Measurements from ENCODE around the gene B3GNT3. TPM values are rescaled to one million over a fixed set of nuclear protein-coding genes. Genes with fewer than 3 reads are reported as not detected.
A peak's percentile ranks its signal among the peaks of the same experiment; 100 is the strongest.

Gene B3GNT3
- total and polyA plus RNA-seq, 2 of the 8 experiments (the other 6 are each of a cell fraction or from before 2014, with no cell fraction given): 1.5 TPM

GRCh38 chr19:17766543-17767131, 28.3 kb upstream of the B3GNT3 start:
- Histone ChIP-seq H3K27ac (ENCODE audit: low read depth, low read length) (no peak overlapping the region), H3K9me3 (ENCODE audit: insufficient read depth in 2 of 2, low read depth in 1 of 2, low read length in 1 of 2) (no peaks in the 10 kb centered on the region), H3K27me3 (replicated peaks in 1 of 4; ENCODE audit: control insufficient read depth in 3 of 4, extremely low read depth in 1 of 4, insufficient read depth in 3 of 4, low read length in 3 of 4) (no peaks in the 10 kb centered on the region), H3K23ac (ENCODE audit: insufficient read length) (no peak overlapping the region), H3K4me3 (ENCODE audit: extremely low read depth in 1 of 4, insufficient read depth in 2 of 4, low read depth in 3 of 4, low read length in 4 of 4) (no peak overlapping the region), H2BK5ac (ENCODE audit: low read depth, low read length) (no peak overlapping the region), H2BK20ac (ENCODE audit: low read length) (no peak overlapping the region), H3K56ac (replicated peaks; ENCODE audit: insufficient read length, low read depth, low read length) (no peak overlapping the region), H2BK12ac (ENCODE audit: low read depth, low read length) (no peak overlapping the region), H3K4me2 (ENCODE audit: insufficient read depth in 1 of 2, low read depth in 2 of 2, low read length in 2 of 2) (peak overlapping the region in 1 of 2 experiments; percentile 48; a peak in 3 of 4 replicates), H3K4ac (replicated peaks; ENCODE audit: insufficient read length, low read depth, low read length) (no peak overlapping the region), H4K5ac (ENCODE audit: insufficient read length, low read depth, low read length) (no peak overlapping the region), H3K23me2 (ENCODE audit: low read depth, low read length) (no peaks in the 10 kb centered on the region), H4K8ac (ENCODE audit: extremely low read depth, insufficient read depth, low read length) (0 out of 2 replicates have a peak overlapping the region, but pooled peaks have one; percentile 11), H2BK15ac (ENCODE audit: low read length) (no peak overlapping the region), H3K79me2 (ENCODE audit: control insufficient read depth in 1 of 2, insufficient read depth in 2 of 2, low read length in 2 of 2) (no peaks in the 10 kb centered on the region), H2AFZ (ENCODE audit: low read length) (no peak overlapping the region; the same call in 1 of the 2 replicates), H2AK5ac (ENCODE audit: low read depth, low read length) (no peak overlapping the region), H3K9ac (replicated peaks in 1 of 4; ENCODE audit: extremely low read depth in 1 of 4, low read depth in 3 of 4, low read length in 3 of 4) (no peak overlapping the region), H3K14ac (ENCODE audit: insufficient read length) (no peak overlapping the region), H2BK120ac (replicated peaks; ENCODE audit: low read depth, low read length) (no peak overlapping the region), H4K20me1 (replicated peaks in 1 of 2; ENCODE audit: control insufficient read depth in 1 of 2, insufficient read depth in 2 of 2, low read length in 2 of 2) (no peaks in the 10 kb centered on the region), H3K18ac (ENCODE audit: extremely low read depth, low read length) (no peak overlapping the region), H3K36me3 (ENCODE audit: control insufficient read depth in 2 of 4, insufficient read depth in 4 of 4, low read length in 3 of 4) (peaks cover 0 to 2% (median 0%) of the 10 kb centered on the region in 4 experiments; a peak in 1 of 8 replicates), H3K4me1 (replicated peaks in 1 of 4; ENCODE audit: control insufficient read depth in 3 of 4, insufficient read depth in 4 of 4, low read length in 3 of 4) (peaks cover 0 to 2% (median 0%) of the 10 kb centered on the region in 4 experiments; a peak in 3 of 7 replicates), H4K91ac (replicated peaks; ENCODE audit: insufficient read length, low read length) (no peak overlapping the region), H3K79me1 (ENCODE audit: low read depth, low read length) (no peaks in the 10 kb centered on the region)
- CTCF ChIA-PET (ENCODE audit: partially characterized antibody): interaction anchor here (0.5 to 5.2 kb wide), 49 partner anchors 9 to 389 kb away, joined by 3 to 39 read pairs (median 4); partner anchors contain the start of genes FCHO1, MAP1S and RPL18A
- POLR2A ChIA-PET (ENCODE audit: partially characterized antibody): interaction anchor here (0.6 to 1.9 kb wide), 7 partner anchors 25 to 70 kb away, joined by 3 to 5 read pairs (median 3); partner anchors contain the start of gene MAP1S
- FAIRE-seq: peak; percentile 92
- WGBS, 2 experiments (ENCODE audit: extremely low coverage in 1 of 2, insufficient coverage in 1 of 2, insufficient read length in 1 of 2, insufficient replicate concordance in 2 of 2, low coverage in 1 of 2, low lambda C conversion rate in 2 of 2, missing lambda C conversion rate in 1 of 2): 32% methylated on average over 29 of the region's 29 CpGs; no CpG with 5 or more reads in 1 of the 2 experiments
- peak; percentile 82 to 94 for DNase-seq (ENCODE audit: low read depth in 1 of 2, low spot score in 2 of 2)
- peak; percentile 66; the same call in 1 of the 2 replicates for TF ChIP-seq GABPA (IDR thresholded peaks at IDR 0.05; ENCODE audit: borderline replicate concordance, insufficient read depth, low read length)
- no peak for TF ChIP-seq EP300 (IDR thresholded peaks at IDR 0.05; ENCODE audit: borderline replicate concordance in 1 of 2, low read depth in 2 of 2, low read length in 2 of 2)
- TF ChIP-seq EGR1 (IDR thresholded peaks at IDR 0.05; ENCODE audit: borderline replicate concordance, low read depth, low read length): no peak
- no peak for TF ChIP-seq MAX (IDR thresholded peaks at IDR 0.05)
- peak; percentile 40; the same call in 1 of the 2 replicates for TF ChIP-seq BACH1 (IDR thresholded peaks at IDR 0.05; ENCODE audit: low read length)
- no peak for TF ChIP-seq SIRT6 (IDR thresholded peaks at IDR 0.05; ENCODE audit: low read length)
- no peak for TF ChIP-seq E2F6 (IDR thresholded peaks at IDR 0.05)
- no peak for TF ChIP-seq ZNF274 (IDR thresholded peaks at IDR 0.05; ENCODE audit: borderline replicate concordance, extremely low read depth, low read length)
- TF ChIP-seq SUZ12 (IDR thresholded peaks at IDR 0.05; ENCODE audit: low read length): no peak
- no peak for TF ChIP-seq TBP (IDR thresholded peaks at IDR 0.05; ENCODE audit: low read depth, low read length)
- no peak for TF ChIP-seq BRCA1 (IDR thresholded peaks at IDR 0.05; ENCODE audit: low read depth, low read length)
